IMR-90 (cell line): ENCODE results near the gene IGSF8. TPM values are rescaled to one million over a fixed set of nuclear protein-coding genes. Genes with fewer than 3 reads are reported as not detected.

ENCODE experiments used
- ATAC-seq: fragments of 200-7000 bp; cut with Tn5 transposase; 2 replicates; pipeline ENCODE4 v1.9.1; 2020; ENCODE audit warnings: low read depth, mild to moderate bottlenecking, moderate library complexity
- BruUV-seq: library from RNA; stranded (reverse); fragments of 400-500 nt; replicated peaks from 2 replicates; lab custom pipeline; 2021; lab: Mats Ljungman, UMichigan
- CTCF ChIA-PET: fragments of 300-600 bp; formaldehyde crosslinking; extraction: SDS; loops from one replicate; lab custom pipeline; 2021; ENCODE audit warnings: antibody characterized with exemption; lab: Yijun Ruan, JAX
- POLR2A ChIA-PET: fragments of 300-600 bp; sonication (Branson Sonifier 250); formaldehyde crosslinking; loops from one replicate; lab custom pipeline; 2022; ENCODE audit warnings: antibody characterized with exemption; ENCODE audit not compliant: unreplicated experiment; lab: Charles Lee
- DNase-seq: peaks from one replicate; pipeline ENCODE4 v3.0.0; 2013
- H2AFZ ChIP-seq: replicated peaks from 2 replicates; pipeline ENCODE3; 2013; ENCODE audit warnings: low read length, mild to moderate bottlenecking; ENCODE audit not compliant: poor library complexity
- H2AK5ac ChIP-seq: 2 replicates; pipeline ENCODE4 v1.6.1; 2013; ENCODE audit warnings: low read depth, low read length, inconsistent platforms
- H2AK9ac ChIP-seq: replicated peaks from 2 replicates; pipeline ENCODE3; 2013; ENCODE audit warnings: mild to moderate bottlenecking, low read depth, low read length, moderate library complexity; ENCODE audit not compliant: poor library complexity
- H2BK120ac ChIP-seq: 2 replicates; pipeline ENCODE4 v1.6.1; 2013; ENCODE audit warnings: low read depth, low read length, inconsistent platforms
- H2BK15ac ChIP-seq: 3 replicates; pipeline ENCODE4 v1.6.1; 2013; ENCODE audit warnings: low read depth, low read length, inconsistent platforms
- H2BK20ac ChIP-seq: 2 replicates; pipeline ENCODE4 v1.6.1; 2013; ENCODE audit warnings: low read depth, mild to moderate bottlenecking, inconsistent platforms, low read length, moderate library complexity
- H2BK5ac ChIP-seq: 2 replicates; pipeline ENCODE4 v1.6.1; 2013; ENCODE audit warnings: mild to moderate bottlenecking, low read depth, low read length, inconsistent platforms; ENCODE audit not compliant: poor library complexity, severe bottlenecking
- H3K14ac ChIP-seq: replicated peaks from 2 replicates; pipeline ENCODE4 v1.6.1; 2013; ENCODE audit warnings: low read depth, low read length, inconsistent platforms
- H3K18ac ChIP-seq: 2 replicates; pipeline ENCODE4 v1.6.1; 2013; ENCODE audit warnings: low read depth, low read length, control low read depth
- H3K23ac ChIP-seq: 2 replicates; pipeline ENCODE4 v1.6.1; 2013; ENCODE audit warnings: low read depth, low read length, inconsistent platforms
- H3K27ac ChIP-seq: 2 replicates; pipeline ENCODE4 v1.5.1; 2013; ENCODE audit warnings: mild to moderate bottlenecking, control low read depth, low read length; ENCODE audit not compliant: insufficient read depth
- H3K27me3 ChIP-seq: 2 replicates; pipeline ENCODE4 v1.6.1; 2013; ENCODE audit warnings: low read length; ENCODE audit not compliant: control insufficient read depth, insufficient read depth
- H3K36me3 ChIP-seq: 2 replicates; pipeline ENCODE4 v1.6.1; 2013; ENCODE audit warnings: low read length, mixed read lengths; ENCODE audit not compliant: control insufficient read depth, insufficient read depth
- H3K4ac ChIP-seq: 2 replicates; pipeline ENCODE4 v1.6.1; 2013; ENCODE audit warnings: low read depth, low read length, inconsistent platforms
- H3K4me1 ChIP-seq: 2 replicates; pipeline ENCODE4 v1.6.1; 2013; ENCODE audit warnings: low read length, mixed read lengths; ENCODE audit not compliant: control insufficient read depth, insufficient read depth
- H3K4me2 ChIP-seq: 2 replicates; pipeline ENCODE4 v1.6.1; 2013; ENCODE audit warnings: low read depth, mild to moderate bottlenecking, control low read depth, low read length, moderate library complexity
- H3K4me3 ChIP-seq: 2 replicates; pipeline ENCODE4 v1.5.1; 2013; ENCODE audit warnings: low read depth, mild to moderate bottlenecking, control low read depth, low read length, moderate library complexity; ENCODE audit not compliant: insufficient read depth
- H3K56ac ChIP-seq: 2 replicates; pipeline ENCODE4 v1.6.1; 2013; ENCODE audit warnings: low read length, inconsistent platforms; ENCODE audit not compliant: insufficient read depth; ENCODE audit errors: extremely low read depth
- H3K79me1 ChIP-seq, 2 experiments: 2 replicates each; pipeline ENCODE4 v1.6.1; 2013; ENCODE audit warnings: low read length in 2 of 2, inconsistent platforms in 1 of 2, low read depth in 1 of 2
- H3K9ac ChIP-seq: 2 replicates; pipeline ENCODE4 v1.6.1; 2013; ENCODE audit warnings: low read depth, low read length, control low read depth
- H3K9me1 ChIP-seq: 2 replicates; pipeline ENCODE4 v1.6.1; 2013; ENCODE audit warnings: low read length, inconsistent platforms; ENCODE audit not compliant: insufficient read depth
- H3K9me3 ChIP-seq: 2 replicates; pipeline ENCODE4 v1.6.1; 2013; ENCODE audit warnings: low read length; ENCODE audit not compliant: control insufficient read depth, insufficient read depth
- H4K20me1 ChIP-seq: 2 replicates; pipeline ENCODE4 v1.6.1; 2013; ENCODE audit warnings: low read length, inconsistent platforms; ENCODE audit not compliant: insufficient read depth
- H4K5ac ChIP-seq: 2 replicates; pipeline ENCODE4 v1.6.1; 2013; ENCODE audit warnings: mild to moderate bottlenecking, low read depth, low read length, control low read depth
- H4K8ac ChIP-seq, 2 experiments: 2 replicates each; pipeline ENCODE4 v1.6.1; 2013; ENCODE audit warnings: low read depth in 2 of 2, low read length in 2 of 2, control low read depth in 1 of 2, inconsistent platforms in 1 of 2
- H4K91ac ChIP-seq: 2 replicates; pipeline ENCODE4 v1.6.1; 2013; ENCODE audit warnings: low read depth, low read length, inconsistent platforms; ENCODE audit not compliant: insufficient read depth
- FOS ChIP-seq: fragments of 150-350 bp; IDR thresholded peaks from 2 replicates; pipeline ENCODE4 v1.6.1; 2016; ENCODE audit warnings: low read depth, low read length
- SMC3 ChIP-seq: fragments of 150-350 bp; IDR thresholded peaks from 2 replicates; pipeline ENCODE4 v1.6.1; 2016; ENCODE audit warnings: low read depth, mild to moderate bottlenecking, antibody characterized with exemption, low read length, moderate library complexity
- WGBS, 2 experiments: methylation state at CpG; one replicate each; pipeline versions ENCODE4 v1.1.5 to v1.1.7; 2013; ENCODE audit warnings: missing lambda C conversion rate in 2 of 2; ENCODE audit not compliant: insufficient read length in 1 of 2; ENCODE audit errors: extremely low coverage in 2 of 2; 5-methylcytosine and 5-hydroxymethylcytosine counted together
- dilution Hi-C: fragments of 300-500 bp; cut with HindIII; formaldehyde crosslinking; loops from one replicate; pipeline ENCODE4 v1.14.3; 2018; ENCODE audit warnings: low sequenced_read_pairs; ENCODE audit not compliant: unreplicated experiment
- in situ Hi-C: fragments of 300-500 bp; cut with MboI; formaldehyde crosslinking; loops from 3 replicates; pipeline ENCODE4 v1.14.3; 2019; ENCODE audit warnings: low sequenced_read_pairs, inconsistent platforms, mixed read lengths
- intact Hi-C: fragments of 100-400 bp; cut with micrococcal nuclease; formaldehyde crosslinking; loops from 2 replicates; pipeline ENCODE4 v1.10.0; 2022
- polyA plus RNA-seq, 3 experiments: library from polyadenylated mRNA; depleted of rRNA; stranded (reverse); fragments of >200 nt; gene quantifications; 2 replicates each; pipeline ENCODE4 v1.2.3, GENCODE V29; 2012; ENCODE audit warnings: low replicate concordance in 1 of 3
- total RNA-seq: library from RNA; depleted of rRNA; stranded (reverse); fragments of >200 nt; gene quantifications from 2 replicates; pipeline ENCODE4 v1.2.3, GENCODE V29; 2012

Gene IGSF8
- total and polyA plus RNA-seq, 2 of the 4 experiments (the other 2 are of a cell fraction) = 8.8 to 25.2 TPM

DNA sequence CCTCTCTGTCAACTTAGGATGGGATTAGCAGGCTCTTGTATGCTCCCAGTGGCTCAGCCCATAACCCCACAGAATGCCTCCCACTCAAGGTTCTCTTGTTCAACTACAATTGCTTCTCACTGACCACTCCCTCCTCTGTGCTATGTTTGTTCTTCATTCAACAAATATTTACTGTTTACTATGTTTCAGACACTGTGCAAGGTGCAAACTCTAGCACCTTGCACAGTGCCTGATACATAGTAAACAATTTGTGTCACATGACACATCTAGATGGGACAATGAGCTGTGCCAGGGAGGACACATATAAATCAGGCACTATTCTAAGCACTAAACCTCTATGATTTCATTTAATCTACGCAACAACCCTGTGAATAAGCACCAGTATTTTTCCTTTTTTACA, 32.5 kb upstream of the IGSF8 start:
- 0 out of 2 replicates have a peak, but pooled peaks cover 2% of the 10 kb centered on the region for H3K4me1 ChIP-seq
- no peak for TF ChIP-seq SMC3
- no peak for TF ChIP-seq FOS
- no peak overlapping the region for H3K56ac ChIP-seq
- no peak overlapping the region for H3K27ac ChIP-seq
- H2AK9ac ChIP-seq = no peak overlapping the region
- POLR2A ChIA-PET = no interaction called here
- no peak overlapping the region for H2BK15ac ChIP-seq
- H2AK5ac ChIP-seq = no peak overlapping the region
- no TSS peak for BruUV-seq
- WGBS, 2 experiments = no CpG with 5 or more reads among the region's 1 CpG
- H2BK20ac ChIP-seq = no peak overlapping the region
- CTCF ChIA-PET = no interaction called here
- H3K4me3 ChIP-seq = no peak overlapping the region
- peaks cover 26% of the 10 kb centered on the region for H3K27me3 ChIP-seq
- H2AFZ ChIP-seq = no peak overlapping the region
- no peak overlapping the region for H3K14ac ChIP-seq
- H4K91ac ChIP-seq = no peak overlapping the region
- ATAC-seq = no peak
- no peak overlapping the region for H4K5ac ChIP-seq
- no peak overlapping the region for H3K9ac ChIP-seq
- no peaks in the 10 kb centered on the region for H3K36me3 ChIP-seq
- no peak overlapping the region for H3K23ac ChIP-seq
- H2BK120ac ChIP-seq = no peak overlapping the region
- no peak overlapping the region for H3K18ac ChIP-seq
- H3K9me1 ChIP-seq = peaks cover 6% of the 10 kb centered on the region; the same call in 1 of the 2 replicates
- no peak for DNase-seq
- intact Hi-C loops (no loop called here), in situ Hi-C loops (no loop called here), dilution Hi-C loops (no loop called here)
- H4K20me1 ChIP-seq = no peaks in the 10 kb centered on the region
- H3K9me3 ChIP-seq = no peaks in the 10 kb centered on the region
- H4K8ac ChIP-seq = no peak overlapping the region
- H3K4ac ChIP-seq = no peak overlapping the region
- H3K4me2 ChIP-seq = no peak overlapping the region
- H3K79me1 ChIP-seq = no peaks in the 10 kb centered on the region
- no peak overlapping the region for H2BK5ac ChIP-seq
